Stimulated activated CD8-positive, alpha-beta memory T cell treated with anti-CD3 and anti-CD28 coated beads, Interleukin-15, amount 100 ng/mL, for 48 hours (primary cell): ENCODE measurements around the gene NINL.

Experiments used
- DNase-seq, 2 donors: peaks; one replicate each; pipeline ENCODE4 v3.0.0-alpha.2; 2020; ENCODE audit warnings: low read depth in 2 of 2

Gene NINL

GRCh38 chr20:25418776-25419175 is 166.6 kb downstream of the NINL start:
- no peak for DNase-seq

DNA sequence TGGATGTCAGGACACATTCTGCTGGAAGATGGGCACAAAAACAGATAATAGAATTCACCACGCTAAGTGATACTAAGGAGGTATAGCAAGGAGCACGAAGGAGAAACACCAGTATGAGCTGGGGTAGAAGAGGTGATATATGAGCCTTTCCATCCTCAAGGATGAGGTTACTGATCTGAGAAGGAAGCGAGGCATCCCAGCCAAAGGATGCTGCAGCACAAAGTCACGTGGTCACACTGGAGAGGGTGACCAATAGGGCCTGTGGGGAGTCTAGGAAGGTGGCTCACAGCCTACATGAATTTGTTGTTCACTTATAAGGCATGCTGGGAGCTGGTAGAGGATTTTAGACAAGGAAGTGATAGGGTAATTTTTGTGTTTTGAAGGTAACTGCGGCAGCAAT is 176.4 kb downstream of the NINL start:
- no peak for DNase-seq

- DNase-seq: no peak
Measured at GRCh38 chr20:25408170-25408547, 177.2 kb downstream of the NINL start.

- peak; percentile 79 to 81 for DNase-seq
Measured at GRCh38 chr20:25407311-25408169, 177.8 kb downstream of the NINL start, which contains the start of gene GINS1. Gene GINS1 (plus strand): TSS chr20:25407673. CDS start chr20:25407821, 148 bp downstream.
